ENCODE measurements around the gene SEMA7A.

DNA sequence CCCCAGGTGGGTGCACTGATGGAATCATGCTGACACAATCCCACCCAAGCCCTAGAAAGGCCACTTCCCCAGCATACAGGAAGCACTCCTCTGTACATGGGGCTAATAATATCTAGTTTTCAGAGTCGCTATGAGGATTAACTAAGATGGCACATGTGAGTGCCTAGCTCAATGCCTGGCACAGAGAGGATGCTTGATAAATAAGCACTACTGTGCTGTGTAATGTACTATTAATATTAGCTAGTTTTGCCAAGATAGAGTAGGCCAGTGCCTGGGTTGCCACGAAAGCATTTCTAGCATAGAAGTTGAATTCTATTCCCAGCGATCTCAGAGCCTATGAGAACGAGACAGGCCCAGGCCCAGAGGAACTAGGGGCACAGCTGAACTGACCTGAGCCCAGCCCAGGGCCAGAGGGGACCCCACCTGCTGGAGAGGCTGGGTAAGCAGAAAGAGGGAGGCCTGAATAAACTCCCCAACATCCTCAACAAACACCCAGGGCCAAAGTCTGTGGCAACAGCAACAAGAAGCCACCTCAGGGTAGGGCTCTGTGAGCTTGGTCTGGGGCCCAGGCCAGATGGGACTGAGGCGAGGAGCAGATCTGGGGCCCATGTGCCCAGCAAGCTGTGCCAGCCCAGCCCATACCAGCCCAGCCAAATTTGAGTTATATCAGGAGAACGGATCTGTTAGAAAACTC lies 7.6 kb upstream of the SEMA7A start:
- TF ChIP-seq GATA2 (IDR thresholded peaks at IDR 0.05; ENCODE audit: low read depth, low read length) (no peak), GATA3 (IDR thresholded peaks at IDR 0.05; ENCODE audit: low read depth, low read length) (no peak)
